Prostate gland (tissue), 2 donors: ENCODE results near the gene ERC2.

ENCODE experiments used
- CTCF ChIP-seq, 4 experiments: fragments of 200-600 bp in 2 of 4; fragments of 450-650 bp in 2 of 4; sonication (generic) in 2 of 4; IDR thresholded peaks; 1 replicate in 3 of 4; 2 replicates in 1 of 4; pipeline ENCODE4 v1.5.1; 2016 to 2019; ENCODE audit warnings: antibody characterized with exemption in 4 of 4, mild to moderate bottlenecking in 2 of 4, moderate library complexity in 2 of 4
- POLR2A ChIP-seq: fragments of 450-650 bp; IDR thresholded peaks from one replicate; pipeline ENCODE4 v1.6.1; 2016; ENCODE audit warnings: antibody characterized with exemption, mild to moderate bottlenecking

DNA sequence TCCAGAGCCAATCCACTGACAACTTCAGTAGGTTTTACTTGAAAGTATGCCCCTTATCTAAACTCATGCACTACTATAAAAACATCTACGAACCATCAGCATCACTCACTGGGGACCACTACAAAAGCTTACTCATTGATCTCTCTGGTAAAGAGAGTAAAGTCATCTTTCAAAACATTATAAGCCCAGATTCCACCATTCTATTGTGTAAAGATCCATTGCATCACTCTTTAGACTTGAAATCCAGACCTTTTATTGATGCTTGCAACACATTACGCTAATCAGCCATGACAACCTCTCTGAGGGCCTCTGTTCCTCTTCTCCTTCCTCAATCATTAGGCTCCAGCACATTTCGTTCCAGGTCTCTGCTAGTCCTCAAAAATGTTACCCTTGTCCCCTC, 732.3 kb downstream of the ERC2 start:
- TF ChIP-seq POLR2A (no peak), CTCF (IDR thresholded peaks at IDR 0.05) (no peak)
